Stimulated activated CD4-positive, alpha-beta T cell treated with anti-CD3 and anti-CD28 coated beads, Interleukin-1b, Interleukin-23, amount 100 ng/mL, for 24 hours (primary cell): ENCODE results near the gene HOMER2.
"Not testable (repeated sequence)": the region's sequence is repeated elsewhere in the genome, so short reads cannot be mapped to it uniquely, and the experiment has no call there.

Experiments used
- DNase-seq, 4 experiments: peaks; one replicate each; pipeline ENCODE4 v3.0.0-alpha.2; 2020; ENCODE audit warnings: low read depth in 4 of 4, low spot score in 1 of 4

The HOMER2 gene

GRCh38 chr15:82839136-82839535 is 113.4 kb downstream of the HOMER2 start:
- no peak for DNase-seq

- no peak for DNase-seq
Observed at GRCh38 chr15:82838096-82838735, 114.3 kb downstream of the HOMER2 start.

DNA sequence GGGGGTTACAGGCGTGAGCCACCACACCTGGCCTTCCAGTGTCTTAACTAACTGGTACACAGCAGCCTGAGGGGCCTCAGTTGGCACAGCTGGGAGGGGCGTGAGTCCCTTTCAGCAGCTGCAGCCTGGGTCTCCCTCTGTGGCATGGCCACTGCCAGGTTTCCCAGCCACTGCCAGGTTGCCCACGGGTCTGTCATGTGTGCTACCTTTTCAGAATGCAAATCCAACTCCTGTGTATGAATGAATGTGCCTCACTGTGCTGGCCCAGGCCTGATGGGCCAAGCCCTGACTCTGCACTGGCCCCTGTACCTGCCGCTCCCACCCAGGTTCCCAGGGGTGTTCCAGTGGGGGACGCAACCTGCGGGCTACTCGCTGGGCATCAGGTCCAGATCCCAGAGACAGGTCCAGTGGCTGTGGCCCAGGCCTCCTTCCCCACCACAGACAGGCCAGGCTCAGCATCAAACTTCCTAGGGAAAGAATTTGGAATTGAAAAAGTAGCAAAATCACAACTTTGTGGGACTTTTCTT is 117.1 kb downstream of the HOMER2 start:
- DNase-seq, result no peak

GRCh38 chr15:82833362-82833682 is 119.2 kb downstream of the HOMER2 start:
- DNase-seq, result no peak

DNA sequence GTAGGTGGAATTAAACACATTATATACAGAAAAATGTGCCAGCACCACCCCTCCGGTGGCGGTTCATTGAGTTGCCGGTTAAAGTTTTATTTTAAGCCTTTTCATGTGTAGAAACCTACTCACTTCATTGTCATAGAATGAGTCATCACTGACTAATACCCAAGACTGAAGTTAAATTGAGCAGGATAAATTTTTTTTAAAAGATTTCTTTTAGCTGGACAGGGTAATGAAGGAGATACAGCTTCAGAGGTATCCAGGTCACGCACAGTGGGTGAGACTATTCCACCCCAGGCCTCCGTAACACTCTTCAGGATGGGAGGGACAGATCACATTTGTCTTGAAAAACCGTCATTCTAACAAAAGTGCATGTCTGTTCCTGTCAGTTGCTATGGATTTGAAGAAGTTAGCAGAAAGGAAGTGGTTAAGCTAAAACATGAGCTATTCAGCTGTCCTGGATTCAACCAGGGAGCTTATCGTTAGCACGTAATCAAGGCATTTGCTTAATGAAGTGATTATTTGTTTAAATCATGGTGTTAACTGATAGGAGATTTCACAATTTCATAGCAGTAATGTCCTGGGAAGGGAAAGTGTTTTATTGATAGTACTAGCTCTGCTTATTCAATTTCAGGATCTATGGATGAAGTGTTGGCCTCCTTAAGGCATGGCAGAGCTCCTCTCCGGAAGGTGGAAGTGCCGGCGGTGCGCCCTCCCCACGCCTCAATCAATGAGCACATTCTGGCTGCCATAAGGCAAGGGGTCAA is 119.7 kb downstream of the HOMER2 start:
- DNase-seq, result peak in 1 of 4 experiments; percentile 41

DNA sequence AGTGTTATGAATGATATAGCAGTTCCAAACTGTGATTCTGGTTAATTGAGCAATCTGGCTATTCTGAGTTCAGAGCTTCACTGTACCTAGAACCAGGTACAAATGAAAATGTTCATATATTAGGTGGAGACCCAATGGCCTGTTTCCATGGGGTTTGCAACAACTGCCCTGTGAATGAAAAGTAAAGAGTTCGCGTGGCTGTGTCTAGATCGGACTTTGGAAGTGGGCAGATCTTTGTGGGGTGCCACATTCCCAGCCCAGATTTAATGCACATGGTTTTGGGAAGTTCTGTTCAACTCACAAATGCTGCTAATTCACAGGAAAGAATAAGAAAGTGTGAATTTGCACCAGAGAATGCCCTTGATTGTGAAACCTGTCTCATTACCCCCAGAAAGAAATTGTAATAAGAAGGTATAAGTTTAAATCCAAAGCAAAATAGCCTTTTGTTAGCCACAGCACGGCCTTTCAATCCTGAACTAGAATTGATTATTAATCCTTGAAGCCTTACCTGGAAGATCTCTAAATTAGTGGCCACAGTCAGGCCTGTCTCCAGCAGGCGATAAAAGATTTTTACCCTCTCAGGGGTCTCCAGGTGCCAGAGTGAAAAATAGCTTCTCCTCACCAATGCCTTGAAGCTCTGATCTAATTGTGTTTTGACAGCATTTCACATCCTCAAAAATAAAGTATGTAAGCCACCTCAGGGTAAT is 120.5 kb downstream of the HOMER2 start:
- no peak for DNase-seq

GRCh38 chr15:82830427-82831173 is 121.9 kb downstream of the HOMER2 start:
- DNase-seq, result no peak

- DNase-seq, result no peak
Observed at GRCh38 chr15:82829234-82829633, 123.3 kb downstream of the HOMER2 start.

DNA sequence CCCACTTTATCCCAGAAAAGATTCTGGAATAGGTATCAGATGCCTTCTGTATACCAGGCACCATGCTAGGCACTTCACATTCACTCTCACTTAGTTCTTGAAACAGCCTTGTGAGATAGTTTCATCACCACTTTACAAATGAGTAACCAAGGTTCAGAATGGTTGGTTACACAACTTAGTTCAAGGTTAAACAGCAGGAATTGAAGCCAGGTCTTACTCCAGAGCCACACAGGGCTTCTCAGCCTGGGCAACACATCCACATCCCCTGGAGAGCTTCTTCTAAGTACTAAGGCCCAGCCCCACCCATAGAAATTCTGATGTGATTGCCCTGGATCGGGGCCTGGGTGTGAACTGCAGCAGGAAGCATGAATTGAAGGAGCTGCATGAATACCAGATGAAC is 124.4 kb downstream of the HOMER2 start:
- no peak for DNase-seq

DNA sequence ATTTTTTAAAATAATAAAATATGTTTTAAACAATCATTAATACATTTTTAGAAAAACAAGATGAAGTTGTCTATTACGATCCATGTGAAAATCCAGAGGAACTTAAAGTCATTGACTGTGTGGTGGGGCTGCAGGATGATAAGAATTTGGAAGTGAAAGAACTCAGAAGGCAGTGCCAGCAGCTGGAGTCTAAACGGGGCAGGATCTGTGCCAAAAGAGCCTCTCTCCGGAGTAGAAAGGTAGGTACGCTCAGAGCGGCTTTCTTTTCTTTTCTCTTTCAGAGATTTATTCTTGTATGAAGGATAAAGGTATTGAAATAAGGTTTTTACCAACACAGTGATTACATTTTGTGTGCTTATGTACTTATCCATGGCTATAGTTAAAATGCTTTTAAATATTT is 129.5 kb downstream of the HOMER2 start:
- DNase-seq, result no peak

GRCh38 chr15:82821851-82822250 is 130.7 kb downstream of the HOMER2 start:
- not testable (repeated sequence) for DNase-seq

DNA sequence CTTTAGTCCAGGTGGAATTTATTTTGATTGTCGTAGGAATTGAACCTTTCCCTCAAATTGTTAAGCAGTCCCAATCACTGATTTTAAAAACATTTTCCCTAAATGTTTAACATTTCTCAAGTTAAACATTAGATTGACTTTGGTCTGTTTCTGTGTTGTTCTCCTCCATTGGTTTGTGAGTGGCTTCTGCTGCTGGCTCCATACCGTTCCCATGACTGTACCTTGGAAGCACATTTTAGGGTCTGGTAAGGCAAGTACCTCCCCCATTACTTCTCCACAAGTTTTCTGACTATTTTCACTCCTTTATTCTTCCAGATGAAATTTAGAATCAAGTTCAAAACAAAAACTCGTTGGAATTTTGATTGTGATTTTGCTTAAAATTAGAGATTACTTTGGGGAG is 131.1 kb downstream of the HOMER2 start:
- not testable (repeated sequence) for DNase-seq

DNA sequence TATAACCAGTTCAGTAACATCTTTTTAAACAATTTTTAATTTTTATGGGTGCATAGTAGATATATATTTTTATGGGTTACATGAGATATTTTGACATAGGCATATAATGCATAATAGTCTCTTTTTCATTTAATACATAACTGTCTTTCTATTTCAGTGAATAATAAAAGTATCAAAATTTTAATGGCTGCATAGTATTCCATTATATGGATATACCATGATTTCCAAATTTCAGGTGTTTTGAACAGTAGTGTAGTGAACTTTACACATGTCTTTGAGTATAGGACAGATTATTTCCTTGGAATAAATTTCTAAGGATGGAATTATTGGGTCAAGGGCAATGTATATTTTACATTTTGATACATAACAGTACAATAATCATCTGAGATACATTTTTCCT is 132.4 kb downstream of the HOMER2 start:
- DNase-seq, result no peak

DNA sequence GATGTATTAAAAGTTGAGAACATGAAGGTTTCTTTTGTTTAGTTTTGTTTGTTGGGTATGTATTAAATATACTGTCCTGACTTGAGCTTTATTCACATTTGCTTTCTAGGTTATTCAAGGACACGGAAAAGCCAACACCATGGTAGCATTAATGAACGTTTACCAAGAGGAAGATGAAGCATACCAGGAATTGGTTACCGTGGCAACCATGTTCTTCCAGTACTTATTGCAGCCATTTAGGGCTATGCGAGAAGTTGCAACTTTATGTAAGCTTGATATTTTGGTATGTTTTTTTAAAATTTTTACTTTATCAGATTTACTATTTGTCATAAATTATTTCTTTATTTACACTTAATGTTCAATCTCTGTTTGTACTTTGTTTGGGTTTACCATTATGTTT is 139.5 kb downstream of the HOMER2 start:
- no peak for DNase-seq

DNA sequence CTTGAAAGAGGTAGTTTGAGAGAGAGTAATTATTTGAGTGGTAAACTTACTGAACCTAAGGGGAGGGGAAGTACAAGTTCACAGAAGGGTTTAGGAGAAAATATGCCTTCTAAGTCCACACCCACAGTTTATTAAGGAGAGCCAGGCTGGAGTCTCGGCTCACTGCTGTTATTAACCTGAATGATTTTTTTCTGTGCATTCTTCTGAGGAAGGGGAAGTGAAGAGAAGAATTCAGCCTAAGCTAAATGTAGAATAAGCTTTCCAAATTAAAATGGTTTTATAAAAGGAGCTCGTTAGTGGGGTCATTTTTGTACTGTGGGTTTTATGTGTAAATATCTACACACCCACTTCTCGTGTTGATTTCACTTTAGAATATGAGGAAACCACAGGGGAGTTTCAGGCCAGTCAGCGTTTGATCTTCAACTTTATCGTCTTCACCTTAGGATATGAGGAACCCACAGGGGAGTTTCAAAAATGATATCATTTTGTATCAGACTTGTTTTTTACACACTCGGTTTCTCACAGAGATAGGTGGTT is 141.6 kb downstream of the HOMER2 start:
- no peak for DNase-seq

DNA sequence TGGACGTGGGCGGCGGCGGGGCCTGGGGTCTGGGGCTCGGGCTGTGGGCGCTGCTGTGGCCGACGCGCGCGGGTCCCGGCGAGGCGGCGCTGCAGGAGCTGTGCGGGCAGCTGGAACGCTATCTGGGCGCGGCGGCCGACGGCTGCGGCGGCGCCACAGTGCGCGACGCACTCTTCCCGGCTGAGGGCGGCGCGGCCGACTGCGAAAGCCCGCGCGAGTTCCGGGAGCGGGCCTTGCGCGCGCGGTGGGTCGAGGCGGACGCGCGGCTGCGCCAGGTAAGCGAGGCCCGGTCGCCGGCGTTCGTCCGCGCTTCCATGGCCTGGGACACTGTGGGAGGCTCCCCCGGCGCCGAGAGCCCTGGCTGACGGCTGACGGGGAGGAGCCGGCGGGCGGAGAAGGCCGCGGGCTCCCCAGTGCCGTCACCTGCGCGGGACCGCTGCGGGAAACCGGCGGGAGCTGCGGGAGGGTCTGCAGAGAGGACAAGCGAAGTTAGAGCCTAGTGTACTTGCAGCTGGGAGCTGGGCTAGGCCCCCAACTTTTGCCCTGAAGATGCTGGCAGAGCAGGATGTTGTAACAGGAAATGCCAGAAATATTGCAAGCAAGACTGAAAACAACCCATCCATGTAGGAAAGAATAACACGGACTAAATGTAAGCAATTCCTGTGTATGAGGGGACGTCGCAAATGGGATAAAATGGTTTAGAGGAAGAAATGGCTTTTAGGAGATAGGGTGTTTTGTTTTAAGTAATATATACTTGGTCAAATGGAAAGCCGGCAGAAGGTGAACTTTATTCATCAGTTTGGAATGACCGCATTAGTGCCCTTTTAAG is 142.2 kb downstream of the HOMER2 start:
- peak in 2 of 4 experiments; percentile 12 to 16 for DNase-seq

DNA sequence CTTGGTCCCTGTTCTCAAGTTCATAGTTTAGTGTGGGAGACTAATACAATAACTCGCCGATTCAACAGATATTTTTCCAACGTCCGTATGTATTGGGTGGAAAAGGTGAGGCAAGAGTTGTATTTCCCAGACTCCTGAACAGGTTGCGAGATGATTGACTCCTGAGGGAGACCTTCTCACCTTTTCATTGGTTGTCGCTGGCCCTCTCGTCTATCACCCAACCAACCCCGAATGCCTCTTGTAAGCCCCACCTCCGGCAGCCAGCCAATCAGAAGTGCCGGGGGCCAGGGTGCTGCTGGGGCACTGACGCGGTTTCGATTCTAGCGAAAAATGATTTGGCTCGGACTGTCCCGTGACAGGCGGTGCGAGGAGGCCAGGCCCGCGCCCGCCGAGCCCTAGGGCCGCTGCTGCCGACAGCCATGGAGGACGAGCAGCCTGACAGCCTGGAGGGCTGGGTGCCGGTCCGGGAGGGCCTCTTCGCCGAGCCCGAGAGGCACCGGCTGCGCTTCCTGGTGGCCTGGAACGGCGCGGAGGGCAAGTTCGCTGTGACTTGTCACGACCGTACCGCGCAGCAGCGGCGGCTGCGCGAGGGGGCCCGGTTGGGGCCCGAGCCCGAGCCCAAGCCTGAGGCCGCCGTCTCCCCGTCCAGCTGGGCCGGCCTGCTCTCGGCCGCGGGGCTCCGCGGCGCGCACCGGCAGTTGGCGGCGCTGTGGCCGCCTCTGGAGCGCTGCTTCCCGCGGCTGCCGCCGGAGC is 143.0 kb downstream of the HOMER2 start, which contains the start of gene WHAMM:
WHAMM (plus strand) TSS at position 321 of the 753 bp plus-strand sequence; CDS start at position 420, 99 bp downstream.
- peak; percentile 72 to 93 (median 88) for DNase-seq

DNA sequence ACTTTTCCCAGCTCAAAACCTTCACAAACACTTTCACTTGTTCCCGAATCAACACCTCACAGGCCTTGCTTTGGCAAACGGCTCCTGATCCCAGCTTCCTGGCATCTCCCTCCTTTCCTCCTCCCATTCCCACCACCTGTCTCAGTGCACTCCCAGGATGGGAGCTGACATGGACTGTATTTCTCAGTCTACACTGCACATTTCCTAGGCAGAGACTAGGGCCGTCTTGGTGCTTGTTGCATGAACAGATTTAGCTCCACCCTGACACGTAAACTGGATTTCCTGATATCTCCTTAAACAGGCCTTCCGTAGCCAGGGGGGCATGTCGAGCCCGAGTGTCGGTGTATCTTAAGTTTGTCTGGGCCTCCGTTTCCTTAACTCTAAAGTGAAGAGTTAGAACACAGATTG is 143.9 kb downstream of the HOMER2 start:
- DNase-seq, result no peak

DNA sequence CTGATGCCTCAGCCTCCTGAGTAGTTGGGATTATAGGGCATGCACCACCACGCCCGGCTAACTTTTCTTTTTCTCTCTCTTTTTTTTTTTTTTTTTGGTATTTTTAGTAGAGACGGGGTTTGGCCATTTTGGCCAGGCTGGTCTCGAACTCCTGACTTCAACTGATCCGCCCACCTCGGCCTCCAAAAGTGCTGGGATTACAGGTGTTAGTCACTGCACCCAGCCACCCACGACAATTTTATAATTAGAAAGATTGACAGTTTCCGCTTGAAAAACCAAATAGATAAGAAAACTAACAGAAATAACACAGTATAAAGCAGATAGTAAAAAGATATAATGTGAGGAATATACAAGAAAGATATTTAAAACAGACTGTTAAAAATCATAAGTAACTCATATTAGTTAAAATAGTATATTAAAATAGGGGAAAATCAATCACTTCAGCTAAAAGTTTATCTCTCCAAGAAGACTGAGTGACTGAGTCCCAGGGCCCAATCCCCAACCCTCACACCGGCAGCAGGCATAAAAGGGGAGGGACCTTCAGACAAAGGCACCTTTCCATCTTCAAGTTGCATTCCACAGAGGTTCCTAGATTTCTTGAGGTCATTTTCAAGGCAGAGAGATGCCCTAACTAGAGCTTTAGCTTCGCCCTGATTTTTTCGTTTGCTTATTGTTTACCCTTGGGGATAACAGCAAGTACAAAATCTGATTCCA is 144.4 kb downstream of the HOMER2 start:
- DNase-seq, result no peak
